ENCODE results near the gene LARP4B. TPM values are rescaled to one million over a fixed set of nuclear protein-coding genes. Genes with fewer than 3 reads are reported as not detected.

The LARP4B gene
- total RNA-seq, 4 donors from 2014 or later: 68.6 to 113 (median 87.4) TPM

GRCh38 chr10:760622-761021, 170.9 kb downstream of the LARP4B start:
- 88 to 94% methylated on average over 2 of the region's 2 CpGs for whole genome bisulfite sequencing, 2 donors
- H3K27me3 ChIP-seq: no peaks in the 10 kb centered on the region
- no peak overlapping the region for H3K4me3 ChIP-seq (replicated peaks in 1 of 3)
- H3K9me3 ChIP-seq: no peaks in the 10 kb centered on the region
- no peak for DNase-seq
- no peaks in the 10 kb centered on the region for H3K36me3 ChIP-seq
- TF ChIP-seq CTCF (IDR thresholded peaks at IDR 0.05) (no peak), POLR2A (IDR thresholded peaks at IDR 0.05) (no peak)
- H3K27ac ChIP-seq: no peak overlapping the region
- no peaks in the 10 kb centered on the region for H3K4me1 ChIP-seq
- intact Hi-C loops (cut with DNase I): no loop called here

DNA sequence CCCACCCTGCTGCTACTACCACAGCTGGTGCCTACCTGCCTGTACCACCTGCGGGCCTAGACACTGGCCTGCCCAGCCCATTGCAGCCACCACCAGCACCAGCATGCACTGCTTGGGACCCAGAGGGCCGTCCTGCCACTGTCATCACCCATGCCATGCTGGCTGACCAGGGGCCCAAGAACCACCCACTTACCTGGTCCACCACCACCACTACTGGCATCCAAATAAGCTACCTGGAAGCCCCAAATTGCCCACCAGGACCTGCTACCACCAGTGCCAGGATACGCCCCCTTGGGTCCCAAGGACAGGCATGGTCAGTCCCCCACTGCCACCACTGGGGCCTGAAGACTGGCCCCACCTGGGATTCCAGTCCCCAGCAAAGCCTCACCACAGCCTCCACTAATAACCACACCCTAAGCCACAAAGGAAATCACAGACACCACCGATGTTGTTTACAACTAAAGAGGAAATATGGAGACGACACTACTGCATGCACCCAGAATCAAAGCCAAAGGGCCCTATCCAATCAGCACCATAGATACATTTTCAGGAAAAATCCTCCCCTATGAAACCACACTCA, 171.5 kb downstream of the LARP4B start:
- Histone ChIP-seq H3K36me3 (no peaks in the 10 kb centered on the region), H3K27ac (no peak overlapping the region), H3K27me3 (no peaks in the 10 kb centered on the region), H3K4me3 (replicated peaks in 1 of 3) (no peak overlapping the region), H3K4me1 (no peaks in the 10 kb centered on the region), H3K9me3 (no peaks in the 10 kb centered on the region)
- WGBS, 2 donors: 77 to 91% methylated on average over 4 to 5 of the region's 5 CpGs
- no peak for DNase-seq
- TF ChIP-seq POLR2A (IDR thresholded peaks at IDR 0.05) (no peak), CTCF (IDR thresholded peaks at IDR 0.05) (no peak)
- intact Hi-C loops (cut with DNase I): no loop called here

Other genes starting within 250 kb of the LARP4B start
- gene DIP2C, start 242.0 kb downstream of the LARP4B start, total RNA-seq: 10 to 100 TPM; 11.4 to 14.6 (median 12.3) TPM
- 10 to 100 TPM; 12.0 to 24.6 (median 19.8) TPM for gene GTPBP4, start 56.7 kb upstream of the LARP4B start, total RNA-seq
- gene IDI2, start 94.2 kb upstream of the LARP4B start, total RNA-seq: not detected
- gene IDI1, start 117.4 kb upstream of the LARP4B start, total RNA-seq: 10 to 100 TPM; 39.0 to 67.2 (median 41.5) TPM
- 10 to 100 TPM; 15.2 to 26.3 (median 16.4) TPM for gene WDR37, start 124.7 kb upstream of the LARP4B start, total RNA-seq